ENCODE measurements around the gene EHF.

GRCh38 chr11:34588023-34588422 lies 32.9 kb upstream of the EHF start:
- TF ChIP-seq CTCF (IDR thresholded peaks at IDR 0.05) (no peak), ZFX (IDR thresholded peaks at IDR 0.05; ENCODE audit: borderline replicate concordance) (no peak)

All from 22Rv1 (cell line).